ENCODE measurements around the gene LTB4R. TPM values are rescaled to one million over a fixed set of nuclear protein-coding genes. Genes with fewer than 3 reads are reported as not detected.

LTB4R gene
- total and polyA plus RNA-seq, 9 of the 15 experiments (the other 6 are each of a cell fraction or from before 2014, with no cell fraction given): 0.38 to 10.5 (median 2.8) TPM

GRCh38 chr14:24356208-24356607 is 44.9 kb downstream of the LTB4R start (continued):
- TF ChIP-seq ETS1 (conservative IDR thresholded peaks at IDR 0.05; ENCODE audit: control insufficient read depth, low read depth, low read length) (no peak), HMG20B (CRISPR knock-in tag; IDR thresholded peaks at IDR 0.05) (no peak), TAF9B (IDR thresholded peaks at IDR 0.05; ENCODE audit: partially characterized antibody) (no peak), FOXK2 (conservative IDR thresholded peaks at IDR 0.05 in 1 of 2, IDR thresholded peaks at IDR 0.05 in 1 of 2; ENCODE audit: low read depth in 2 of 2) (no peak), ZNF143 (CRISPR knock-in tag; IDR thresholded peaks at IDR 0.05) (no peak), MAZ (CRISPR knock-in tag; conservative IDR thresholded peaks at IDR 0.05 in 1 of 2, IDR thresholded peaks at IDR 0.05 in 1 of 2) (no peak), ZNF174 (CRISPR knock-in tag; IDR thresholded peaks at IDR 0.05) (no peak)
- TF ChIP-seq, protein P1, sequence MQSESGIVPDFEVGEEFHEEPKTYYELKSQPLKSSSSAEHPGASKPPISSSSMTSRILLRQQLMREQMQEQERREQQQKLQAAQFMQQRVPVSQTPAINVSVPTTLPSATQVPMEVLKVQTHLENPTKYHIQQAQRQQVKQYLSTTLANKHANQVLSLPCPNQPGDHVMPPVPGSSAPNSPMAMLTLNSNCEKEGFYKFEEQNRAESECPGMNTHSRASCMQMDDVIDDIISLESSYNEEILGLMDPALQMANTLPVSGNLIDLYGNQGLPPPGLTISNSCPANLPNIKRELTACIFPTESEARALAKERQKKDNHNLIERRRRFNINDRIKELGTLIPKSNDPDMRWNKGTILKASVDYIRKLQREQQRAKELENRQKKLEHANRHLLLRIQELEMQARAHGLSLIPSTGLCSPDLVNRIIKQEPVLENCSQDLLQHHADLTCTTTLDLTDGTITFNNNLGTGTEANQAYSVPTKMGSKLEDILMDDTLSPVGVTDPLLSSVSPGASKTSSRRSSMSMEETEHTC (IDR thresholded peaks at IDR 0.05): no peak
- TF ChIP-seq, protein P2, sequence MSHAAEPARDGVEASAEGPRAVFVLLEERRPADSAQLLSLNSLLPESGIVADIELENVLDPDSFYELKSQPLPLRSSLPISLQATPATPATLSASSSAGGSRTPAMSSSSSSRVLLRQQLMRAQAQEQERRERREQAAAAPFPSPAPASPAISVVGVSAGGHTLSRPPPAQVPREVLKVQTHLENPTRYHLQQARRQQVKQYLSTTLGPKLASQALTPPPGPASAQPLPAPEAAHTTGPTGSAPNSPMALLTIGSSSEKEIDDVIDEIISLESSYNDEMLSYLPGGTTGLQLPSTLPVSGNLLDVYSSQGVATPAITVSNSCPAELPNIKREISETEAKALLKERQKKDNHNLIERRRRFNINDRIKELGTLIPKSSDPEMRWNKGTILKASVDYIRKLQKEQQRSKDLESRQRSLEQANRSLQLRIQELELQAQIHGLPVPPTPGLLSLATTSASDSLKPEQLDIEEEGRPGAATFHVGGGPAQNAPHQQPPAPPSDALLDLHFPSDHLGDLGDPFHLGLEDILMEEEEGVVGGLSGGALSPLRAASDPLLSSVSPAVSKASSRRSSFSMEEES (CRISPR knock-in tag; IDR thresholded peaks at IDR 0.05): no peak

Measured in K562 (cell line).